GM23338 (cell line): ENCODE measurements around the gene AFAP1L1. TPM values are rescaled to one million over a fixed set of nuclear protein-coding genes. Genes with fewer than 3 reads are reported as not detected.

ENCODE experiments used
- ATAC-seq: fragments of 200-7000 bp; cut with Tn5 transposase; 3 replicates; pipeline ENCODE4 v1.9.1; 2020
- DNase-seq: peaks from one replicate; pipeline ENCODE4 v3.0.0-alpha.2; 2015; ENCODE audit warnings: low spot score
- H2AFZ ChIP-seq: fragments of 200-600 bp; sonication (generic); 2 replicates; pipeline ENCODE4 v1.8.0; 2016; ENCODE audit warnings: antibody characterized with exemption, mild to moderate bottlenecking, moderate library complexity
- H3F3A ChIP-seq: fragments of 200-600 bp; sonication (generic); replicated peaks from 2 replicates; pipeline ENCODE4 v1.8.0; 2017; ENCODE audit warnings: antibody characterized with exemption, mixed run types, low read depth
- H3K27ac ChIP-seq: fragments of 200-600 bp; sonication (generic); 2 replicates; pipeline ENCODE4 v1.6.1; 2016; ENCODE audit warnings: low read depth
- H3K27me3 ChIP-seq: fragments of 200-600 bp; sonication (generic); 2 replicates; pipeline ENCODE4 v1.8.0; 2016; ENCODE audit warnings: mild to moderate bottlenecking, mixed run types, moderate library complexity; ENCODE audit not compliant: insufficient read depth
- H3K36me3 ChIP-seq: fragments of 200-600 bp; sonication (generic); 2 replicates; pipeline ENCODE4 v1.8.0; 2016; ENCODE audit warnings: mild to moderate bottlenecking; ENCODE audit not compliant: insufficient read depth
- H3K4me1 ChIP-seq: fragments of 200-600 bp; sonication (generic); 2 replicates; pipeline ENCODE4 v1.8.0; 2016; ENCODE audit warnings: mild to moderate bottlenecking, moderate library complexity; ENCODE audit not compliant: insufficient read depth
- H3K4me2 ChIP-seq: fragments of 200-600 bp; sonication (generic); 2 replicates; pipeline ENCODE4 v1.7.1; 2017; ENCODE audit warnings: mixed run types
- H3K4me3 ChIP-seq: fragments of 200-600 bp; sonication (generic); 2 replicates; pipeline ENCODE4 v1.6.1; 2016; ENCODE audit warnings: mixed run types
- H3K79me2 ChIP-seq: fragments of 200-600 bp; sonication (generic); replicated peaks from 2 replicates; pipeline ENCODE4 v1.8.0; 2017; ENCODE audit warnings: mild to moderate bottlenecking; ENCODE audit not compliant: insufficient read depth
- H3K9me2 ChIP-seq: fragments of 200-600 bp; sonication (generic); 2 replicates; pipeline ENCODE4 v1.8.0; 2017; ENCODE audit not compliant: insufficient read depth
- H4K20me1 ChIP-seq: fragments of 200-600 bp; sonication (generic); replicated peaks from 2 replicates; pipeline ENCODE4 v1.8.0; 2017; ENCODE audit warnings: mild to moderate bottlenecking; ENCODE audit not compliant: insufficient read depth
- H3K27ac Mint-ChIP-seq: 2 replicates; pipeline ENCODE4 v1.8.0; 2020; ENCODE audit warnings: inconsistent platforms, mild to moderate bottlenecking, moderate library complexity, mixed read lengths
- H3K27me3 Mint-ChIP-seq: 3 replicates; pipeline ENCODE4 v1.8.0; 2022; ENCODE audit warnings: low read depth, mild to moderate bottlenecking, moderate library complexity, mixed read lengths, inconsistent platforms; ENCODE audit not compliant: insufficient read depth, poor library complexity
- H3K36me3 Mint-ChIP-seq: 3 replicates; pipeline ENCODE4 v1.8.0; 2021; ENCODE audit warnings: low read depth, mild to moderate bottlenecking, inconsistent platforms, moderate library complexity, mixed read lengths
- H3K4me1 Mint-ChIP-seq: 3 replicates; pipeline ENCODE4 v1.8.0; 2020; ENCODE audit warnings: mild to moderate bottlenecking, inconsistent platforms, mixed read lengths
- H3K4me3 Mint-ChIP-seq: 3 replicates; pipeline ENCODE4 v1.8.0; 2021; ENCODE audit warnings: moderate library complexity, mild to moderate bottlenecking, inconsistent platforms, mixed read lengths
- H3K9me3 Mint-ChIP-seq: 3 replicates; pipeline ENCODE4 v1.8.0; 2020; ENCODE audit warnings: moderate library complexity, mild to moderate bottlenecking, inconsistent platforms, mixed read lengths
- CREB1 ChIP-seq: fragments of 250-450 bp; sonication (Bioruptor Pico); IDR thresholded peaks from 2 replicates; pipeline ENCODE4 v1.5.0; 2020; ENCODE audit warnings: low read depth, mild to moderate bottlenecking, moderate library complexity
- EZH2 ChIP-seq: fragments of 200-600 bp; sonication (generic); IDR thresholded peaks from one replicate; pipeline ENCODE4 v1.8.0; 2017; ENCODE audit warnings: antibody characterized with exemption, mild to moderate bottlenecking, low read depth; ENCODE audit not compliant: unreplicated experiment
- EZH2phosphoT487 ChIP-seq: fragments of 200-600 bp; sonication (generic); IDR thresholded peaks from one replicate; pipeline ENCODE4 v1.8.1; 2018; ENCODE audit warnings: antibody characterized with exemption; ENCODE audit not compliant: unreplicated experiment
- JUNB ChIP-seq: IDR thresholded peaks from one replicate; pipeline ENCODE4 v1.6.1; 2016; ENCODE audit warnings: antibody characterized with exemption; ENCODE audit not compliant: unreplicated experiment
- POLR2AphosphoS5 ChIP-seq: IDR thresholded peaks from 2 replicates; pipeline ENCODE4 v1.6.1; 2016; ENCODE audit warnings: antibody characterized with exemption, low read depth
- STAT1 ChIP-seq: IDR thresholded peaks from one replicate; pipeline ENCODE4 v1.6.1; 2016; ENCODE audit warnings: antibody characterized with exemption; ENCODE audit not compliant: unreplicated experiment
- ZNF114 ChIP-seq: fragments of 250-450 bp; sonication (Bioruptor Pico); IDR thresholded peaks from 2 replicates; pipeline ENCODE4 v1.5.0; 2020; ENCODE audit warnings: mild to moderate bottlenecking, moderate library complexity
- ZNF331 ChIP-seq: fragments of 250-450 bp; sonication (Bioruptor Pico); IDR thresholded peaks from 2 replicates; pipeline ENCODE4 v1.5.0; 2020; ENCODE audit warnings: low read depth, mild to moderate bottlenecking, moderate library complexity
- polyA plus RNA-seq: library from polyadenylated mRNA; unstranded; fragments of >200 nt; fragmentation: Nextera tagmentation; extraction: Ambion mirVana; gene quantifications from 2 replicates; pipeline ENCODE4 v1.2.1, GENCODE V29; 2016
- total RNA-seq: library from RNA; depleted of rRNA; stranded (reverse); fragments of >200 nt; shearing (Covaris generic); gene quantifications from 2 replicates; pipeline ENCODE4 v1.2.3, GENCODE V29; 2014
- TF ChIP-seq, protein P1 (sequence below): IDR thresholded peaks from 2 replicates; pipeline ENCODE4 v1.6.1; 2016; ENCODE audit warnings: antibody characterized with exemption
- TF ChIP-seq, protein P2 (sequence below), 2 experiments: fragments of 200-600 bp in 1 of 2; sonication (generic) in 1 of 2; conservative IDR thresholded peaks; 2 replicates each; pipeline versions ENCODE4 v1.5.1 to v1.6.1; 2016 to 2017; ENCODE audit warnings: antibody characterized with exemption in 2 of 2, low read depth in 2 of 2, mild to moderate bottlenecking in 2 of 2, moderate library complexity in 1 of 2
- TF ChIP-seq, protein P3 (sequence below): fragments of 250-450 bp; sonication (Bioruptor Pico); IDR thresholded peaks from 2 replicates; pipeline ENCODE4 v1.5.0; 2020; ENCODE audit warnings: mild to moderate bottlenecking, moderate library complexity
- TF ChIP-seq, protein P4 (sequence below): IDR thresholded peaks from one replicate; pipeline ENCODE4 v1.6.1; 2018; ENCODE audit warnings: antibody characterized with exemption; ENCODE audit not compliant: unreplicated experiment

The AFAP1L1 gene
- total and polyA plus RNA-seq, 2 experiments from 2014 or later: 3.2 to 5.7 TPM

GRCh38 chr5:149341876-149342275 is 70.2 kb downstream of the AFAP1L1 start (continued):
- TF ChIP-seq, protein P1, sequence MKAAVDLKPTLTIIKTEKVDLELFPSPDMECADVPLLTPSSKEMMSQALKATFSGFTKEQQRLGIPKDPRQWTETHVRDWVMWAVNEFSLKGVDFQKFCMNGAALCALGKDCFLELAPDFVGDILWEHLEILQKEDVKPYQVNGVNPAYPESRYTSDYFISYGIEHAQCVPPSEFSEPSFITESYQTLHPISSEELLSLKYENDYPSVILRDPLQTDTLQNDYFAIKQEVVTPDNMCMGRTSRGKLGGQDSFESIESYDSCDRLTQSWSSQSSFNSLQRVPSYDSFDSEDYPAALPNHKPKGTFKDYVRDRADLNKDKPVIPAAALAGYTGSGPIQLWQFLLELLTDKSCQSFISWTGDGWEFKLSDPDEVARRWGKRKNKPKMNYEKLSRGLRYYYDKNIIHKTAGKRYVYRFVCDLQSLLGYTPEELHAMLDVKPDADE: no peak

DNA sequence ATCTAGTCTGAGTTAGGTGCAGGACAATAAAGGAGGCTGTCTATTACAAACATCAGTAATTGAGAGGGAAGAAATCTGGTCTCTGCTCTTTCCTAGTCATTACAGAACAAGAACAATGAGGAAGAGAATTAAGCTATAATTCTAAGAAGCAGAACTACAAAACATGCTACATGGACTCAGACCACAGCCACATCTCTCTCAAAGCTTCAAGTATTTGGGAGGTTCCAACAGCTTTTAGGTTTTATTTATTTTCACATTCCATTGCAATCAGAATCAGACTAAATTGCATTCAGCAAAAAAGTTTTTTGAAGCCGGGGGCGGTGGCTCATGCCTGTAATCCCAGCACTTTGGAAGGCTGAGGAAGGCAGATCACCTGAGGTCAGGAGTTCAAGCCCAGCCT is 72.5 kb downstream of the AFAP1L1 start:
- ATAC-seq (no peak), DNase-seq (no peak)
- peaks cover 37% of the 10 kb centered on the region for H3K79me2 ChIP-seq
- no peak overlapping the region for H3K27ac Mint-ChIP-seq
- no peaks in the 10 kb centered on the region for H3K9me2 ChIP-seq
- H3K36me3 ChIP-seq: peaks cover 18% of the 10 kb centered on the region
- peaks cover 31% of the 10 kb centered on the region for H3K36me3 Mint-ChIP-seq
- H3K27ac ChIP-seq: no peak overlapping the region
- no peaks in the 10 kb centered on the region for H3K27me3 Mint-ChIP-seq
- peak overlapping the region; percentile 97 for H3K4me2 ChIP-seq
- H3F3A ChIP-seq: no peaks in the 10 kb centered on the region
- no peaks in the 10 kb centered on the region for H3K9me3 Mint-ChIP-seq
- H2AFZ ChIP-seq: peak overlapping the region; percentile 98; the same call in 1 of the 2 replicates
- H3K4me1 ChIP-seq: no peaks in the 10 kb centered on the region
- peak overlapping the region; percentile 82 for H3K4me3 ChIP-seq
- peaks cover 7% of the 10 kb centered on the region; the same call in 2 of the 3 replicates for H3K4me1 Mint-ChIP-seq
- H4K20me1 ChIP-seq: peaks cover 17% of the 10 kb centered on the region
- H3K27me3 ChIP-seq: no peaks in the 10 kb centered on the region
- H3K4me3 Mint-ChIP-seq: peak overlapping the region; percentile 94
- TF ChIP-seq, protein P2, sequence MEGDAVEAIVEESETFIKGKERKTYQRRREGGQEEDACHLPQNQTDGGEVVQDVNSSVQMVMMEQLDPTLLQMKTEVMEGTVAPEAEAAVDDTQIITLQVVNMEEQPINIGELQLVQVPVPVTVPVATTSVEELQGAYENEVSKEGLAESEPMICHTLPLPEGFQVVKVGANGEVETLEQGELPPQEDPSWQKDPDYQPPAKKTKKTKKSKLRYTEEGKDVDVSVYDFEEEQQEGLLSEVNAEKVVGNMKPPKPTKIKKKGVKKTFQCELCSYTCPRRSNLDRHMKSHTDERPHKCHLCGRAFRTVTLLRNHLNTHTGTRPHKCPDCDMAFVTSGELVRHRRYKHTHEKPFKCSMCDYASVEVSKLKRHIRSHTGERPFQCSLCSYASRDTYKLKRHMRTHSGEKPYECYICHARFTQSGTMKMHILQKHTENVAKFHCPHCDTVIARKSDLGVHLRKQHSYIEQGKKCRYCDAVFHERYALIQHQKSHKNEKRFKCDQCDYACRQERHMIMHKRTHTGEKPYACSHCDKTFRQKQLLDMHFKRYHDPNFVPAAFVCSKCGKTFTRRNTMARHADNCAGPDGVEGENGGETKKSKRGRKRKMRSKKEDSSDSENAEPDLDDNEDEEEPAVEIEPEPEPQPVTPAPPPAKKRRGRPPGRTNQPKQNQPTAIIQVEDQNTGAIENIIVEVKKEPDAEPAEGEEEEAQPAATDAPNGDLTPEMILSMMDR (conservative IDR thresholded peaks at IDR 0.05; ENCODE audit: low read depth in 2 of 2): no peak
- TF ChIP-seq, protein P1: no peak
- TF ChIP-seq POLR2AphosphoS5 (no peak), CREB1 (CRISPR knock-in tag) (no peak), JUNB (no peak), ZNF331 (CRISPR knock-in tag) (no peak), EZH2phosphoT487 (no peak), EZH2 (no peak), STAT1 (no peak), ZNF114 (CRISPR knock-in tag) (no peak)
- TF ChIP-seq, protein P3, sequence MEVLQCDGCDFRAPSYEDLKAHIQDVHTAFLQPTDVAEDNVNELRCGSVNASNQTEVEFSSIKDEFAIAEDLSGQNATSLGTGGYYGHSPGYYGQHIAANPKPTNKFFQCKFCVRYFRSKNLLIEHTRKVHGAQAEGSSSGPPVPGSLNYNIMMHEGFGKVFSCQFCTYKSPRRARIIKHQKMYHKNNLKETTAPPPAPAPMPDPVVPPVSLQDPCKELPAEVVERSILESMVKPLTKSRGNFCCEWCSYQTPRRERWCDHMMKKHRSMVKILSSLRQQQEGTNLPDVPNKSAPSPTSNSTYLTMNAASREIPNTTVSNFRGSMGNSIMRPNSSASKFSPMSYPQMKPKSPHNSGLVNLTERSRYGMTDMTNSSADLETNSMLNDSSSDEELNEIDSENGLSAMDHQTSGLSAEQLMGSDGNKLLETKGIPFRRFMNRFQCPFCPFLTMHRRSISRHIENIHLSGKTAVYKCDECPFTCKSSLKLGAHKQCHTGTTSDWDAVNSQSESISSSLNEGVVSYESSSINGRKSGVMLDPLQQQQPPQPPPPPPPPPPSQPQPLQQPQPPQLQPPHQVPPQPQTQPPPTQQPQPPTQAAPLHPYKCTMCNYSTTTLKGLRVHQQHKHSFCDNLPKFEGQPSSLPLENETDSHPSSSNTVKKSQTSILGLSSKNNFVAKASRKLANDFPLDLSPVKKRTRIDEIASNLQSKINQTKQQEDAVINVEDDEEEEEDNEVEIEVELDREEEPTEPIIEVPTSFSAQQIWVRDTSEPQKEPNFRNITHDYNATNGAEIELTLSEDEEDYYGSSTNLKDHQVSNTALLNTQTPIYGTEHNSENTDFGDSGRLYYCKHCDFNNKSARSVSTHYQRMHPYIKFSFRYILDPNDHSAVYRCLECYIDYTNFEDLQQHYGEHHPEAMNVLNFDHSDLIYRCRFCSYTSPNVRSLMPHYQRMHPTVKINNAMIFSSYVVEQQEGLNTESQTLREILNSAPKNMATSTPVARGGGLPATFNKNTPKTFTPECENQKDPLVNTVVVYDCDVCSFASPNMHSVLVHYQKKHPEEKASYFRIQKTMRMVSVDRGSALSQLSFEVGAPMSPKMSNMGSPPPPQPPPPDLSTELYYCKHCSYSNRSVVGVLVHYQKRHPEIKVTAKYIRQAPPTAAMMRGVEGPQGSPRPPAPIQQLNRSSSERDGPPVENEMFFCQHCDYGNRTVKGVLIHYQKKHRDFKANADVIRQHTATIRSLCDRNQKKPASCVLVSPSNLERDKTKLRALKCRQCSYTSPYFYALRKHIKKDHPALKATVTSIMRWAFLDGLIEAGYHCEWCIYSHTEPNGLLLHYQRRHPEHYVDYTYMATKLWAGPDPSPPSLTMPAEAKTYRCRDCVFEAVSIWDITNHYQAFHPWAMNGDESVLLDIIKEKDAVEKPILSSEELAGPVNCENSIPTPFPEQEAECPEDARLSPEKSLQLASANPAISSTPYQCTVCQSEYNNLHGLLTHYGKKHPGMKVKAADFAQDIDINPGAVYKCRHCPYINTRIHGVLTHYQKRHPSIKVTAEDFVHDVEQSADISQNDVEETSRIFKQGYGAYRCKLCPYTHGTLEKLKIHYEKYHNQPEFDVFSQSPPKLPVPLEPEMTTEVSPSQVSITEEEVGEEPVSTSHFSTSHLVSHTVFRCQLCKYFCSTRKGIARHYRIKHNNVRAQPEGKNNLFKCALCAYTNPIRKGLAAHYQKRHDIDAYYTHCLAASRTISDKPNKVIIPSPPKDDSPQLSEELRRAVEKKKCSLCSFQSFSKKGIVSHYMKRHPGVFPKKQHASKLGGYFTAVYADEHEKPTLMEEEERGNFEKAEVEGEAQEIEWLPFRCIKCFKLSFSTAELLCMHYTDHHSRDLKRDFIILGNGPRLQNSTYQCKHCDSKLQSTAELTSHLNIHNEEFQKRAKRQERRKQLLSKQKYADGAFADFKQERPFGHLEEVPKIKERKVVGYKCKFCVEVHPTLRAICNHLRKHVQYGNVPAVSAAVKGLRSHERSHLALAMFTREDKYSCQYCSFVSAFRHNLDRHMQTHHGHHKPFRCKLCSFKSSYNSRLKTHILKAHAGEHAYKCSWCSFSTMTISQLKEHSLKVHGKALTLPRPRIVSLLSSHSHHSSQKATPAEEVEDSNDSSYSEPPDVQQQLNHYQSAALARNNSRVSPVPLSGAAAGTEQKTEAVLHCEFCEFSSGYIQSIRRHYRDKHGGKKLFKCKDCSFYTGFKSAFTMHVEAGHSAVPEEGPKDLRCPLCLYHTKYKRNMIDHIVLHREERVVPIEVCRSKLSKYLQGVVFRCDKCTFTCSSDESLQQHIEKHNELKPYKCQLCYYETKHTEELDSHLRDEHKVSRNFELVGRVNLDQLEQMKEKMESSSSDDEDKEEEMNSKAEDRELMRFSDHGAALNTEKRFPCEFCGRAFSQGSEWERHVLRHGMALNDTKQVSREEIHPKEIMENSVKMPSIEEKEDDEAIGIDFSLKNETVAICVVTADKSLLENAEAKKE: no peak
- TF ChIP-seq, protein P4, sequence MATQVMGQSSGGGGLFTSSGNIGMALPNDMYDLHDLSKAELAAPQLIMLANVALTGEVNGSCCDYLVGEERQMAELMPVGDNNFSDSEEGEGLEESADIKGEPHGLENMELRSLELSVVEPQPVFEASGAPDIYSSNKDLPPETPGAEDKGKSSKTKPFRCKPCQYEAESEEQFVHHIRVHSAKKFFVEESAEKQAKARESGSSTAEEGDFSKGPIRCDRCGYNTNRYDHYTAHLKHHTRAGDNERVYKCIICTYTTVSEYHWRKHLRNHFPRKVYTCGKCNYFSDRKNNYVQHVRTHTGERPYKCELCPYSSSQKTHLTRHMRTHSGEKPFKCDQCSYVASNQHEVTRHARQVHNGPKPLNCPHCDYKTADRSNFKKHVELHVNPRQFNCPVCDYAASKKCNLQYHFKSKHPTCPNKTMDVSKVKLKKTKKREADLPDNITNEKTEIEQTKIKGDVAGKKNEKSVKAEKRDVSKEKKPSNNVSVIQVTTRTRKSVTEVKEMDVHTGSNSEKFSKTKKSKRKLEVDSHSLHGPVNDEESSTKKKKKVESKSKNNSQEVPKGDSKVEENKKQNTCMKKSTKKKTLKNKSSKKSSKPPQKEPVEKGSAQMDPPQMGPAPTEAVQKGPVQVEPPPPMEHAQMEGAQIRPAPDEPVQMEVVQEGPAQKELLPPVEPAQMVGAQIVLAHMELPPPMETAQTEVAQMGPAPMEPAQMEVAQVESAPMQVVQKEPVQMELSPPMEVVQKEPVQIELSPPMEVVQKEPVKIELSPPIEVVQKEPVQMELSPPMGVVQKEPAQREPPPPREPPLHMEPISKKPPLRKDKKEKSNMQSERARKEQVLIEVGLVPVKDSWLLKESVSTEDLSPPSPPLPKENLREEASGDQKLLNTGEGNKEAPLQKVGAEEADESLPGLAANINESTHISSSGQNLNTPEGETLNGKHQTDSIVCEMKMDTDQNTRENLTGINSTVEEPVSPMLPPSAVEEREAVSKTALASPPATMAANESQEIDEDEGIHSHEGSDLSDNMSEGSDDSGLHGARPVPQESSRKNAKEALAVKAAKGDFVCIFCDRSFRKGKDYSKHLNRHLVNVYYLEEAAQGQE: no peak
